Left ventricle myocardium inferior (tissue), 1 donor: ENCODE data around the gene FGF8. TPM values are rescaled to one million over a fixed set of nuclear protein-coding genes. Genes with fewer than 3 reads are reported as not detected.

Experiments
- DNase-seq: peaks from one replicate; pipeline ENCODE4 v3.0.0-alpha.2; 2020
- H3K27ac ChIP-seq: fragments of 200-600 bp; replicated peaks from 2 replicates; pipeline ENCODE4 v1.8.0; 2021
- H3K27me3 ChIP-seq: fragments of 200-600 bp; 2 replicates; pipeline ENCODE4 v1.8.0; 2021; ENCODE audit warnings: low read depth
- H3K36me3 ChIP-seq: fragments of 200-600 bp; 2 replicates; pipeline ENCODE4 v1.8.0; 2021
- H3K4me1 ChIP-seq: fragments of 200-600 bp; 2 replicates; pipeline ENCODE4 v1.8.0; 2021
- H3K4me3 ChIP-seq: fragments of 200-600 bp; 2 replicates; pipeline ENCODE4 v1.8.0; 2021; ENCODE audit warnings: mild to moderate bottlenecking, moderate library complexity
- H3K9me3 ChIP-seq: fragments of 200-600 bp; replicated peaks from 2 replicates; pipeline ENCODE4 v1.8.0; 2021
- intact Hi-C: fragments of 100-400 bp; cut with micrococcal nuclease; formaldehyde crosslinking; loops from one replicate; pipeline ENCODE4 v1.11.0; 2022
- total RNA-seq: library from RNA; stranded (reverse); fragmentation: NEBNext Ultra II Directional; extraction: Animal tissue kit (Norgen Biotek cat#: 25700); gene quantifications from one replicate; pipeline ENCODE4 v1.2.1, GENCODE V29; 2021
- TF ChIP-seq, protein P1 (sequence below): fragments of 200-600 bp; IDR thresholded peaks from 2 replicates; pipeline ENCODE4 v1.8.0; 2021; ENCODE audit warnings: antibody characterized with exemption, mild to moderate bottlenecking, borderline replicate concordance
- donor health status: DM: no; HTN: yes; CAD: no; lungs with severe emphysema.

FGF8 gene
- total RNA-seq, 1 donor from 2014 or later, result not detected

- H3K4me1 ChIP-seq, result peaks cover 62% of the 10 kb centered on the region
- peak overlapping the region; percentile 64 for H3K4me3 ChIP-seq
- H3K36me3 ChIP-seq, result no peaks in the 10 kb centered on the region
- no peak for DNase-seq
- TF ChIP-seq, protein P1, sequence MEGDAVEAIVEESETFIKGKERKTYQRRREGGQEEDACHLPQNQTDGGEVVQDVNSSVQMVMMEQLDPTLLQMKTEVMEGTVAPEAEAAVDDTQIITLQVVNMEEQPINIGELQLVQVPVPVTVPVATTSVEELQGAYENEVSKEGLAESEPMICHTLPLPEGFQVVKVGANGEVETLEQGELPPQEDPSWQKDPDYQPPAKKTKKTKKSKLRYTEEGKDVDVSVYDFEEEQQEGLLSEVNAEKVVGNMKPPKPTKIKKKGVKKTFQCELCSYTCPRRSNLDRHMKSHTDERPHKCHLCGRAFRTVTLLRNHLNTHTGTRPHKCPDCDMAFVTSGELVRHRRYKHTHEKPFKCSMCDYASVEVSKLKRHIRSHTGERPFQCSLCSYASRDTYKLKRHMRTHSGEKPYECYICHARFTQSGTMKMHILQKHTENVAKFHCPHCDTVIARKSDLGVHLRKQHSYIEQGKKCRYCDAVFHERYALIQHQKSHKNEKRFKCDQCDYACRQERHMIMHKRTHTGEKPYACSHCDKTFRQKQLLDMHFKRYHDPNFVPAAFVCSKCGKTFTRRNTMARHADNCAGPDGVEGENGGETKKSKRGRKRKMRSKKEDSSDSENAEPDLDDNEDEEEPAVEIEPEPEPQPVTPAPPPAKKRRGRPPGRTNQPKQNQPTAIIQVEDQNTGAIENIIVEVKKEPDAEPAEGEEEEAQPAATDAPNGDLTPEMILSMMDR, result no peak
- H3K27me3 ChIP-seq, result peaks cover 65% of the 10 kb centered on the region
- H3K27ac ChIP-seq, result no peak overlapping the region
- no peaks in the 10 kb centered on the region for H3K9me3 ChIP-seq
- intact Hi-C loops, result no loop called here
These were observed 2.4 kb upstream of the FGF8 start for GRCh38 chr10:101778151-101778780.

DNA sequence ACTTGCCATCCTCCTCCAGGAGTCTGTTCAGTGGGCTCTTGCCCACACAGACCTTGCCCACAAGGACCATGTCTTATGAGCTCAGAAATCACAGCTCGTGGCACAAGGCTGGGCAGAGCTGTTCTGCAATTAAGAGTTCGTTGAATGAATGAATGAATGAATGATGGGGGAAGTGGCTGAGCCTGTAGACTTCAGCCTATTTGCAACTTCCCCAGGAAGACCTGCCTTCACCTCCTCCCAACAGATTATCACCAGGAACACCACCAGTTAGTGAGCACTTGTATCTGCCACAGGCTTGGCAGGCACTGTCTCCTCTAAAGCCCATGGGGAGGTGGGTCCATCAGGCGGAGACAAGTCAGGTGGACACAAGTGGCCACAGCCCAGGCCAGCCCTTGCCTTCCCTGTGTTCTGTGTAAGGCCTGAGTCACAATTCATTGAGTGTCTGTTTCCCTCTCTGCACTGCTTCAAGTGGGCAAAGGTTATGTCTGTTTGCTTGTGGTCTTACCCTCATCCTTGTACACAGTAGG is 1.8 kb upstream of the FGF8 start:
- Histone ChIP-seq H3K9me3 (no peaks in the 10 kb centered on the region), H3K4me3 (no peak overlapping the region), H3K36me3 (no peaks in the 10 kb centered on the region), H3K4me1 (peaks cover 57% of the 10 kb centered on the region), H3K27ac (no peak overlapping the region), H3K27me3 (peaks cover 71% of the 10 kb centered on the region)
- intact Hi-C loops, result no loop called here
- no peak for DNase-seq
- TF ChIP-seq, protein P1, result no peak

GRCh38 chr10:101776161-101776817 is 375 bp upstream of the FGF8 start:
- no peak for DNase-seq
- TF ChIP-seq, protein P1, result no peak
- Histone ChIP-seq H3K4me1 (peaks cover 44% of the 10 kb centered on the region), H3K9me3 (no peaks in the 10 kb centered on the region), H3K36me3 (no peaks in the 10 kb centered on the region), H3K4me3 (peak overlapping the region; percentile 50), H3K27ac (no peak overlapping the region), H3K27me3 (peaks cover 85% of the 10 kb centered on the region)
- intact Hi-C loops, result no loop called here

DNA sequence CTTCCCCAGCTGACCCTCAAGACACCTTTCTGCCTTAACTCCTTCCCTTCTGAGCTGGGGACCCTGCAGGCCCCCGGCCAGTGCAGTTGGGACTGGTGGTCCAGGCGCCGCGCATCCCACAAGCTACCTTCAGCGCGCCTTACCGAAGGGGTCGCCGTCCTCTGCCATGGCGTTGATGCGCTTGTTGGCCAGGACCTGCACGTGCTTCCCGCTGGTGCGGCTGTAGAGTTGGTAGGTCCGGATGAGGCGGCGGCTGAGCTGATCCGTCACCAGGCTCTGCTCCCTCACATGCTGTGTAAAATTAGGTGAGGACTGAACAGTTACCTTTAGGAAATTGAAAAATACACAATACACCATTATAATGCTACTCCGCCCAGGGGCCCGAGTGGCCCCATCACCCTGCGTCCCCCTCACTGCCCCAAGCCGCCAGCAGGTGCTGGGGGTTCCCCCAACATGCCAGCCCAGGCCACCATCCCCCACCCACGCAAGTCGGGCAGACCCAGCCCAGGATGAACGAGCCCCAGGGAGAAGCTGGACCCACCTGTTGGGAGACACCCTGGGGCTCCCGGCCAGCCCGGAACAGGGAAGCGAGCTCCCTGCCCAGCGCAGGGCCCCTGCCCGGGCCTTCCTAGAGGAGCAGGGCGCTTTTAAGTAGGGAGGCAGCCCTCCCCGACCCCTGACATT is 1.2 kb downstream of the FGF8 start:
- H3K9me3 ChIP-seq, result no peaks in the 10 kb centered on the region
- no peaks in the 10 kb centered on the region for H3K36me3 ChIP-seq
- DNase-seq, result no peak
- intact Hi-C loops, result no loop called here
- H3K27ac ChIP-seq, result no peak overlapping the region
- H3K4me1 ChIP-seq, result peaks cover 33% of the 10 kb centered on the region
- peaks cover 100% of the 10 kb centered on the region for H3K27me3 ChIP-seq
- H3K4me3 ChIP-seq, result peak overlapping the region; percentile 50
- TF ChIP-seq, protein P1, result no peak

GRCh38 chr10:101773923-101774588 is 1.9 kb downstream of the FGF8 start:
- no peak for DNase-seq
- Histone ChIP-seq H3K27ac (no peak overlapping the region), H3K4me3 (no peak overlapping the region), H3K27me3 (peaks cover 100% of the 10 kb centered on the region), H3K36me3 (no peaks in the 10 kb centered on the region), H3K9me3 (no peaks in the 10 kb centered on the region), H3K4me1 (peaks cover 27% of the 10 kb centered on the region)
- TF ChIP-seq, protein P1, result no peak
- intact Hi-C loops, result no loop called here
